GM12801 (cell line): Measurements from ENCODE around the gene SFMBT2.

Experiments
- CTCF ChIP-seq: IDR thresholded peaks from one replicate; pipeline ENCODE4 v1.5.1; 2011; ENCODE audit warnings: control low read depth; ENCODE audit not compliant: insufficient read length; ENCODE audit errors: extremely low read depth

The SFMBT2 gene

GRCh38 chr10:7407368-7408290 is 3.2 kb downstream of the SFMBT2 start:
- no peak for TF ChIP-seq CTCF

- no peak for TF ChIP-seq CTCF
These were observed 4.0 kb downstream of the SFMBT2 start for GRCh38 chr10:7406712-7407333.

- TF ChIP-seq CTCF, result no peak
These were observed 5.2 kb downstream of the SFMBT2 start for GRCh38 chr10:7405637-7406036.

GRCh38 chr10:7403620-7404019 is 7.2 kb downstream of the SFMBT2 start:
- TF ChIP-seq CTCF, result no peak

GRCh38 chr10:7401782-7402181 is 9.1 kb downstream of the SFMBT2 start:
- no peak for TF ChIP-seq CTCF

- no peak for TF ChIP-seq CTCF
These were observed 9.7 kb downstream of the SFMBT2 start for GRCh38 chr10:7401156-7401555.

GRCh38 chr10:7400068-7400715 is 10.6 kb downstream of the SFMBT2 start:
- no peak for TF ChIP-seq CTCF
